Keratinocyte (primary cell): ENCODE measurements around the gene LRRC2. TPM values are rescaled to one million over a fixed set of nuclear protein-coding genes. Genes with fewer than 3 reads are reported as not detected.

ENCODE experiments used
- DNase-seq: peaks from one replicate; pipeline ENCODE4 v3.0.0-alpha.2; 2011; ENCODE audit warnings: low read depth, missing footprints, low spot score
- FAIRE-seq: peaks from 2 replicates; lab custom pipeline; 2011; peaks lifted over from hg19 to GRCh38; lab: Jason Lieb, UNC
- H2AFZ ChIP-seq: 2 replicates; pipeline ENCODE4 v1.6.0; 2012; ENCODE audit warnings: low read length, control low read depth, inconsistent platforms; ENCODE audit not compliant: control insufficient read depth
- H3K27ac ChIP-seq: 2 replicates; pipeline ENCODE4 v1.5.1; 2011; ENCODE audit warnings: low read length; ENCODE audit not compliant: control insufficient read depth, insufficient read depth
- H3K27me3 ChIP-seq: 3 replicates; pipeline ENCODE4 v1.6.0; 2011; ENCODE audit warnings: low read length; ENCODE audit not compliant: control insufficient read depth, insufficient read depth; ENCODE audit errors: extremely low read depth
- H3K36me3 ChIP-seq, 2 experiments: 2 replicates in 1 of 2; 3 replicates in 1 of 2; pipeline ENCODE4 v1.5.1; 2011; ENCODE audit warnings: low read length in 2 of 2, mild to moderate bottlenecking in 1 of 2; ENCODE audit not compliant: control insufficient read depth in 2 of 2, insufficient read depth in 2 of 2; ENCODE audit errors: extremely low read depth in 1 of 2
- H3K4me1 ChIP-seq: 3 replicates; pipeline ENCODE4 v1.5.1; 2011; ENCODE audit warnings: low read length; ENCODE audit not compliant: control insufficient read depth, insufficient read depth; ENCODE audit errors: extremely low read depth
- H3K4me2 ChIP-seq: 3 replicates; pipeline ENCODE4 v1.6.0; 2011; ENCODE audit warnings: low read depth, low read length; ENCODE audit not compliant: control insufficient read depth, insufficient read depth; ENCODE audit errors: extremely low read depth
- H3K4me3 ChIP-seq, 3 experiments: fragments of 200-600 bp in 1 of 3; sonication (generic) in 1 of 3; 2 replicates in 2 of 3; 3 replicates in 1 of 3; pipeline ENCODE4 v1.5.1; 2011 to 2016; ENCODE audit warnings: low read length in 3 of 3, mild to moderate bottlenecking in 3 of 3, control low read depth in 2 of 3, inconsistent platforms in 1 of 3, low read depth in 1 of 3, mixed read lengths in 1 of 3, mixed run types in 1 of 3, moderate library complexity in 1 of 3; ENCODE audit not compliant: control insufficient read depth in 2 of 3, insufficient read depth in 2 of 3; ENCODE audit errors: extremely low read depth in 1 of 3
- H3K79me2 ChIP-seq: 2 replicates; pipeline ENCODE4 v1.6.0; 2012; ENCODE audit warnings: low read length; ENCODE audit not compliant: control insufficient read depth, insufficient read depth
- H3K9ac ChIP-seq: 3 replicates; pipeline ENCODE4 v1.6.0; 2011; ENCODE audit warnings: low read length; ENCODE audit not compliant: control insufficient read depth, insufficient read depth; ENCODE audit errors: extremely low read depth
- H3K9me1 ChIP-seq: 3 replicates; pipeline ENCODE4 v1.6.0; 2011; ENCODE audit warnings: low read length; ENCODE audit not compliant: control insufficient read depth, insufficient read depth; ENCODE audit errors: extremely low read depth
- H3K9me3 ChIP-seq: 2 replicates; pipeline ENCODE4 v1.5.1; 2012; ENCODE audit warnings: low read depth, low read length; ENCODE audit not compliant: control insufficient read depth
- H4K20me1 ChIP-seq: 3 replicates; pipeline ENCODE4 v1.6.0; 2011; ENCODE audit warnings: low read length; ENCODE audit not compliant: control insufficient read depth, insufficient read depth; ENCODE audit errors: extremely low read depth
- EZH2 ChIP-seq: IDR thresholded peaks from one replicate; pipeline ENCODE4 v1.6.1; 2012; ENCODE audit warnings: inconsistent platforms, mild to moderate bottlenecking, low read length, moderate library complexity
- dilution Hi-C: fragments of 300-500 bp; cut with MboI; formaldehyde crosslinking; loops from one replicate; pipeline ENCODE4 v1.7.0; 2020; ENCODE audit warnings: low sequenced_read_pairs; ENCODE audit not compliant: extremely low pct_ligation_motif_present
- polyA plus RNA-seq, 5 experiments: library from polyadenylated mRNA; depleted of rRNA in 3 of 5; stranded (reverse) in 3 of 5; stranded (forward) in 1 of 5; unstranded in 1 of 5; fragments of >200 nt; gene quantifications; 1 replicate in 1 of 5; 2 replicates in 3 of 5; 3 replicates in 1 of 5; pipeline versions ENCODE4 v1.2.1 to v1.2.3, GENCODE V29; 2011 to 2012; ENCODE audit warnings: missing spikeins in 2 of 5, low read depth in 1 of 5, low replicate concordance in 1 of 5
- TF ChIP-seq, protein P1 (sequence below), 3 experiments: IDR thresholded peaks in 1 of 3; conservative IDR thresholded peaks in 1 of 3; optimal IDR thresholded peaks in 1 of 3; 2 replicates in 2 of 3; 3 replicates in 1 of 3; pipeline versions ENCODE3 to v1.5.1; 2011; ENCODE audit warnings: low read length in 3 of 3, mild to moderate bottlenecking in 3 of 3, moderate library complexity in 2 of 3, control low read depth in 1 of 3, inconsistent platforms in 1 of 3; ENCODE audit not compliant: insufficient read depth in 2 of 3; ENCODE audit errors: extremely low read depth in 1 of 3

The LRRC2 gene
- polyA plus RNA-seq, 1 donor (not counting 4 experiments of a cell fraction or from before 2014, with no cell fraction given) = 0.51 TPM

DNA sequence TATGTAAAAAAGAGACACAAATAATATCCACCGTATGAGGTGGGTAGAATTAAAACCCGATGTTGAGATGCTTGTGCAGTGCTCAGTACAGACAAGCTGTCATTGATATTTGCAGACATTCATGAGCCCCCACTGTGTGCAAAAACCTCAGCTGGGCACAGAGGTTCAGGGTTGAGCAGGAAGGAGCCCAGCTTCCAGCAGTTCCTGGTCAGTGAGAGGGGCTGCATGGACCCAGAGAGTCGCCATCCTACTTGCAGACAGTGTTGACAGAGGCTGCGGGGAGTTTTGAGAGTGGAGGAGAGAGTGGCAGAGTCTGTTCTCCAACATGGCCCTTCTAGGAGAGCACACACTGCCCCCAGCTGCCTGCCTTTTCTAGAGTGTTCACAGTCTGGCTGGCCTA lies 95.3 kb downstream of the LRRC2 start:
- Histone ChIP-seq H3K27me3 (peaks cover 23% of the 10 kb centered on the region), H3K36me3 (no peaks in the 10 kb centered on the region), H2AFZ (no peak overlapping the region), H3K9me1 (no peaks in the 10 kb centered on the region), H3K9ac (no peak overlapping the region), H3K27ac (no peak overlapping the region), H3K4me1 (no peaks in the 10 kb centered on the region), H3K79me2 (no peaks in the 10 kb centered on the region), H3K4me3 (no peak overlapping the region), H3K4me2 (no peak overlapping the region), H3K9me3 (no peaks in the 10 kb centered on the region), H4K20me1 (no peaks in the 10 kb centered on the region)
- no peak for DNase-seq
- no peak for FAIRE-seq
- dilution Hi-C loops = no loop called here
- no peak for TF ChIP-seq EZH2
- TF ChIP-seq, protein P1, sequence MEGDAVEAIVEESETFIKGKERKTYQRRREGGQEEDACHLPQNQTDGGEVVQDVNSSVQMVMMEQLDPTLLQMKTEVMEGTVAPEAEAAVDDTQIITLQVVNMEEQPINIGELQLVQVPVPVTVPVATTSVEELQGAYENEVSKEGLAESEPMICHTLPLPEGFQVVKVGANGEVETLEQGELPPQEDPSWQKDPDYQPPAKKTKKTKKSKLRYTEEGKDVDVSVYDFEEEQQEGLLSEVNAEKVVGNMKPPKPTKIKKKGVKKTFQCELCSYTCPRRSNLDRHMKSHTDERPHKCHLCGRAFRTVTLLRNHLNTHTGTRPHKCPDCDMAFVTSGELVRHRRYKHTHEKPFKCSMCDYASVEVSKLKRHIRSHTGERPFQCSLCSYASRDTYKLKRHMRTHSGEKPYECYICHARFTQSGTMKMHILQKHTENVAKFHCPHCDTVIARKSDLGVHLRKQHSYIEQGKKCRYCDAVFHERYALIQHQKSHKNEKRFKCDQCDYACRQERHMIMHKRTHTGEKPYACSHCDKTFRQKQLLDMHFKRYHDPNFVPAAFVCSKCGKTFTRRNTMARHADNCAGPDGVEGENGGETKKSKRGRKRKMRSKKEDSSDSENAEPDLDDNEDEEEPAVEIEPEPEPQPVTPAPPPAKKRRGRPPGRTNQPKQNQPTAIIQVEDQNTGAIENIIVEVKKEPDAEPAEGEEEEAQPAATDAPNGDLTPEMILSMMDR (optimal IDR thresholded peaks at IDR 0.05 in 1 of 3, IDR thresholded peaks at IDR 0.05 in 1 of 3, conservative IDR thresholded peaks at IDR 0.05 in 1 of 3; ENCODE audit: extremely low read depth in 1 of 3, insufficient read depth in 2 of 3, low read length in 3 of 3) = no peak

DNA sequence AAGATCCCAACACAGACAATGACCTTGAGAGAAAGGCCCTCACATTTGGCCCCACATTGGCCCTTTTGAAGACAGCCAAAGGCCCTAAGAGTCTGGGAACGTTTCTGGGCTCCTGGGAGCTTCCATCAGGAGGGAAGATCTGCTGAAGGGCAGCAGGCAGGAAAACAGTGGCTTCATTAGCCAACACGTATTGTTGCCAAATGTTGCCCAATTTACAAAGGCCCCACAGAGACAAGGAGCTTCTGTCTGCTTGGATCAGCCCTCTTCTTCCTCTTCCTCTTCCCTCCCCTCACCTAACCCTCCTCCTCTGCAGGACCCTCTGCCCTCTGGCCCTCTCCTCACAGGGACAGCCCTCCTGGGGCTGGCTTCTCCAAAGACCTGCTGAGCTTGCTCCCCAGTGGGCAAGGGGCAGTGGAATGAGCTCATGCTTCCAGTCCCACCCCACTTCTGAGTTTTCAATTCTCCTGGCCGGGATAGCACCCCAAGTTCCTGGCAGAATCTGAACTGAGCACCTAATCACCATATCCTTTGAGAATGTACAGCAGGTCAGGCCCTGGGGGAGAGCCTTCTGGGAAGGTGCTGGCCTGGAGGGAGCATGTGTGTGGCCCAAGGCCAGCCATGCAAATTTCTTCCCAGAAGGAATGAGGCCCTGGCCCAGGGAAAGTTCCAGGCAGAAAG lies 96.3 kb downstream of the LRRC2 start:
- H3K27ac ChIP-seq = no peak overlapping the region
- no peak for DNase-seq
- no peaks in the 10 kb centered on the region for H3K4me1 ChIP-seq
- no peak overlapping the region for H2AFZ ChIP-seq
- no peaks in the 10 kb centered on the region for H3K36me3 ChIP-seq
- no peaks in the 10 kb centered on the region for H3K9me3 ChIP-seq
- no peak for TF ChIP-seq EZH2
- TF ChIP-seq, protein P1 (optimal IDR thresholded peaks at IDR 0.05 in 1 of 3, IDR thresholded peaks at IDR 0.05 in 1 of 3, conservative IDR thresholded peaks at IDR 0.05 in 1 of 3; ENCODE audit: extremely low read depth in 1 of 3, insufficient read depth in 2 of 3, low read length in 3 of 3) = no peak
- H3K4me2 ChIP-seq = no peak overlapping the region
- dilution Hi-C loops = no loop called here
- H3K9ac ChIP-seq = no peak overlapping the region
- no peak overlapping the region for H3K4me3 ChIP-seq
- H4K20me1 ChIP-seq = no peaks in the 10 kb centered on the region
- no peaks in the 10 kb centered on the region for H3K9me1 ChIP-seq
- FAIRE-seq = no peak
- no peaks in the 10 kb centered on the region for H3K79me2 ChIP-seq
- H3K27me3 ChIP-seq = peaks cover 32% of the 10 kb centered on the region
